ENCODE results near the gene SC5D.
A peak's percentile ranks its signal among the peaks of the same experiment; 100 is the strongest.

The SC5D gene

GRCh38 chr11:121329781-121330395 lies 37.3 kb downstream of the SC5D start:
- DNase-seq, result no peak

GRCh38 chr11:121330614-121331435 lies 38.3 kb downstream of the SC5D start:
- no peak for DNase-seq

- DNase-seq, result no peak
These were observed 42.6 kb downstream of the SC5D start for GRCh38 chr11:121334973-121335710.

GRCh38 chr11:121336279-121336937 lies 43.8 kb downstream of the SC5D start:
- DNase-seq, result no peak

- no peak for DNase-seq
These were observed 44.5 kb downstream of the SC5D start for GRCh38 chr11:121337078-121337477.

GRCh38 chr11:121337740-121338272 lies 45.2 kb downstream of the SC5D start:
- DNase-seq, result no peak

GRCh38 chr11:121338536-121338935 lies 46.0 kb downstream of the SC5D start:
- DNase-seq, result no peak

- no peak for DNase-seq
These were observed 47.5 kb downstream of the SC5D start for GRCh38 chr11:121340032-121340580.

GRCh38 chr11:121341609-121342008 lies 49.0 kb downstream of the SC5D start:
- DNase-seq, result no peak

GRCh38 chr11:121344824-121345223 lies 52.3 kb downstream of the SC5D start:
- DNase-seq, result no peak

GRCh38 chr11:121347094-121347493 lies 54.5 kb downstream of the SC5D start:
- no peak for DNase-seq

- DNase-seq, result no peak
These were observed 55.2 kb downstream of the SC5D start for GRCh38 chr11:121347813-121348212.

- no peak for DNase-seq
These were observed 55.8 kb downstream of the SC5D start for GRCh38 chr11:121348220-121348875.

GRCh38 chr11:121349790-121350189 lies 57.2 kb downstream of the SC5D start:
- no peak for DNase-seq

GRCh38 chr11:121350314-121351082 lies 57.9 kb downstream of the SC5D start:
- DNase-seq, result no peak

GRCh38 chr11:121351083-121351630 lies 58.6 kb downstream of the SC5D start:
- DNase-seq, result no peak

- DNase-seq, result peak; percentile 35
These were observed 59.8 kb downstream of the SC5D start for GRCh38 chr11:121352251-121352891.

GRCh38 chr11:121354192-121354591 lies 61.6 kb downstream of the SC5D start:
- DNase-seq, result no peak

GRCh38 chr11:121356357-121356756 lies 63.8 kb downstream of the SC5D start:
- DNase-seq, result no peak

Measured in NCI-H774 (cell line).